OCI-LY7 (cell line): Measurements from ENCODE around the gene ALG9.

ENCODE experiments used
- CTCF ChIP-seq: fragments of 200-600 bp; sonication (generic); conservative IDR thresholded peaks from 2 replicates; pipeline ENCODE4 v1.5.1; 2014; ENCODE audit warnings: mild to moderate bottlenecking, antibody characterized with exemption, low read length, moderate library complexity, mixed read lengths
- EZH2phosphoT487 ChIP-seq: fragments of 200-600 bp; sonication (generic); IDR thresholded peaks from 2 replicates; pipeline ENCODE4 v1.6.1; 2018; ENCODE audit warnings: low read depth, borderline replicate concordance, mild to moderate bottlenecking, mixed run types, antibody characterized with exemption, low read length, moderate library complexity, mixed read lengths

DNA sequence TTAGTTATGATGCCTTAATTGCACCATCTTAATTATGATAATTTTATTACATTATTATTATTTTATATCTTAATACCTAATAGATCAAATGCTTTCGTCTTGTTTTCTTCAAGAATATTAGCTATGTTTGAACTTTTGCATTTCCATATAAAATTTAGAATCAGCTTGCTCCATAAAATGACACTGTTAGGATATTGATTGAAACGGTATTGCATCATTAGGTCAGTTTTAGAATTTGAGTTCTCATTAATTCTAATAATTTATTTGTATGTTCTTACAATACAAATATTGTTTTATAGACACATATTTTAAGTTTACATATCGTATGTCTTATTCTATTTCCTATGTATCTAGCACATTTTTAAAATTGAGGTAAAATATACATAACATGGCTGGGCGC, 14.7 kb upstream of the ALG9 start:
- no peak for TF ChIP-seq CTCF
- no peak for TF ChIP-seq EZH2phosphoT487
